GM23338 (cell line): ENCODE measurements around the gene TRIM52.
"Not testable (repeated sequence)": the region's sequence is repeated elsewhere in the genome, so short reads cannot be mapped to it uniquely, and the experiment has no call there.

Source experiments
- CTCF ChIP-seq, 2 experiments: fragments of 200-600 bp in 1 of 2; sonication (generic) in 1 of 2; conservative IDR thresholded peaks; 2 replicates each; pipeline versions ENCODE4 v1.5.1 to v1.6.1; 2016 to 2017; ENCODE audit warnings: antibody characterized with exemption in 2 of 2, low read depth in 2 of 2, mild to moderate bottlenecking in 2 of 2, moderate library complexity in 1 of 2
- EZH2 ChIP-seq: fragments of 200-600 bp; sonication (generic); IDR thresholded peaks from one replicate; pipeline ENCODE4 v1.8.0; 2017; ENCODE audit warnings: antibody characterized with exemption, mild to moderate bottlenecking, low read depth; ENCODE audit not compliant: unreplicated experiment
- POLR2AphosphoS5 ChIP-seq: IDR thresholded peaks from 2 replicates; pipeline ENCODE4 v1.6.1; 2016; ENCODE audit warnings: antibody characterized with exemption, low read depth
- REST ChIP-seq: IDR thresholded peaks from one replicate; pipeline ENCODE4 v1.6.1; 2018; ENCODE audit warnings: antibody characterized with exemption; ENCODE audit not compliant: unreplicated experiment

GRCh38 chr5:181210148-181210547 is 50.8 kb downstream of the TRIM52 start:
- TF ChIP-seq CTCF (conservative IDR thresholded peaks at IDR 0.05; ENCODE audit: low read depth in 2 of 2); POLR2AphosphoS5; EZH2; REST: not testable (repeated sequence)
